Left lung (tissue), 10 donors: ENCODE results near the gene MRPL19. TPM values are rescaled to one million over a fixed set of nuclear protein-coding genes. Genes with fewer than 3 reads are reported as not detected.
A peak's percentile ranks its signal among the peaks of the same experiment; 100 is the strongest.

ENCODE experiments used
- ATAC-seq: fragments of 200-7000 bp; cut with Tn5 transposase; one replicate; pipeline ENCODE4 v1.9.1; 2020; ENCODE audit warnings: moderate library complexity
- DNase-seq, 4 donors: peaks; one replicate each; pipeline ENCODE4 v3.0.0-alpha.2; 2013 to 2020
- H3K27ac ChIP-seq, 2 donors: fragments of 200-600 bp; sonication (generic) in 1 of 2; one replicate each; pipeline versions ENCODE4 v1.5.0 to v1.8.0; 2020 to 2021
- H3K27me3 ChIP-seq, 2 donors: fragments of 200-600 bp; sonication (generic) in 1 of 2; one replicate each; pipeline versions ENCODE4 v1.5.0 to v1.8.0; 2020 to 2021
- H3K36me3 ChIP-seq, 2 donors: fragments of 200-600 bp; sonication (generic) in 1 of 2; one replicate each; pipeline versions ENCODE4 v1.5.0 to v1.8.0; 2020 to 2021
- H3K4me1 ChIP-seq, 2 donors: fragments of 200-600 bp; one replicate each; pipeline ENCODE4 v1.8.0; 2021
- H3K4me3 ChIP-seq, 2 donors: fragments of 200-600 bp; sonication (generic) in 1 of 2; one replicate each; pipeline versions ENCODE4 v1.5.0 to v1.8.0; 2020 to 2021; ENCODE audit warnings: mild to moderate bottlenecking in 1 of 2
- H3K9me3 ChIP-seq, 2 donors: fragments of 200-600 bp; sonication (generic) in 1 of 2; one replicate each; pipeline versions ENCODE4 v1.5.0 to v1.8.0; 2020 to 2021
- intact Hi-C, 2 donors: fragments of 100-400 bp; cut with DNase I; formaldehyde crosslinking; loops; one replicate each; pipeline versions ENCODE4 v1.11.2 to v1.14.2; 2022
- polyA plus RNA-seq, 6 donors: library from polyadenylated mRNA; unstranded; fragments of 120-200 nt; gene quantifications; one replicate each; pipeline ENCODE4 v1.2.1, GENCODE V29; 2013; ENCODE audit not compliant: insufficient read length in 6 of 6
- total RNA-seq, 2 donors: library from RNA; stranded (reverse); fragmentation: NEBNext Ultra II Directional; extraction: Animal tissue kit (Norgen Biotek cat#: 25700); gene quantifications; one replicate each; pipeline ENCODE4 v1.2.1, GENCODE V29; 2021
- TF ChIP-seq, protein P1 (sequence below), 2 donors: fragments of 200-600 bp; sonication (generic) in 1 of 2; IDR thresholded peaks; one replicate each; pipeline versions ENCODE4 v1.5.0 to v1.8.0; 2021; ENCODE audit warnings: antibody characterized with exemption in 2 of 2
- donor health status: DM: no; HTN: yes; CAD: no.
- donor health status: DM: no; HTN: no; CAD: no.

MRPL19 gene
- total and polyA plus RNA-seq, 8 donors: 45.9 to 57.6 (median 52.4) TPM

DNA sequence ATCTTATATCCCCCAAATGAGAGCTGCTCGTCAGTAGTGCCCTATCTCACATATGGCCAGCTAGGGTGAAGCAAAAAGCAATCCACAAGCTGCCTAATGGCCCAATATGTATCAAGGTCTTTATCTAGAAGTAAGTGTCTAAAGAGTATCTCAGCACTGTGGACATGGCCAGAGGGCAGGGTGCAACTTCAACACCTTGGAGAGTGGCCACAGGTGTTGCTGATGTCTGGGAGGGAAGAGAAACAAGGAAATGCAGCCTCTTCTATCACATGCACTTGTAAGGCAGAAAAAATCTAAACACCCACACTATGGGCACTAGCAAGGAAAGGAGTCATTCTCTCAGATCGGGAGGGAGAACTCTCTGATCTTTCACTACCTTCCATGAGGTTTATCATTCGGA is 23.7 kb upstream of the MRPL19 start:
- no peak overlapping the region for H3K4me3 ChIP-seq
- ATAC-seq (no peak), DNase-seq (no peak)
- TF ChIP-seq, protein P1, sequence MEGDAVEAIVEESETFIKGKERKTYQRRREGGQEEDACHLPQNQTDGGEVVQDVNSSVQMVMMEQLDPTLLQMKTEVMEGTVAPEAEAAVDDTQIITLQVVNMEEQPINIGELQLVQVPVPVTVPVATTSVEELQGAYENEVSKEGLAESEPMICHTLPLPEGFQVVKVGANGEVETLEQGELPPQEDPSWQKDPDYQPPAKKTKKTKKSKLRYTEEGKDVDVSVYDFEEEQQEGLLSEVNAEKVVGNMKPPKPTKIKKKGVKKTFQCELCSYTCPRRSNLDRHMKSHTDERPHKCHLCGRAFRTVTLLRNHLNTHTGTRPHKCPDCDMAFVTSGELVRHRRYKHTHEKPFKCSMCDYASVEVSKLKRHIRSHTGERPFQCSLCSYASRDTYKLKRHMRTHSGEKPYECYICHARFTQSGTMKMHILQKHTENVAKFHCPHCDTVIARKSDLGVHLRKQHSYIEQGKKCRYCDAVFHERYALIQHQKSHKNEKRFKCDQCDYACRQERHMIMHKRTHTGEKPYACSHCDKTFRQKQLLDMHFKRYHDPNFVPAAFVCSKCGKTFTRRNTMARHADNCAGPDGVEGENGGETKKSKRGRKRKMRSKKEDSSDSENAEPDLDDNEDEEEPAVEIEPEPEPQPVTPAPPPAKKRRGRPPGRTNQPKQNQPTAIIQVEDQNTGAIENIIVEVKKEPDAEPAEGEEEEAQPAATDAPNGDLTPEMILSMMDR (IDR thresholded peaks at IDR 0.05): no peak
- H3K27me3 ChIP-seq: no peaks in the 10 kb centered on the region
- intact Hi-C loops: no loop called here
- H3K27ac ChIP-seq: no peak overlapping the region
- H3K9me3 ChIP-seq: no peaks in the 10 kb centered on the region
- H3K36me3 ChIP-seq: no peaks in the 10 kb centered on the region
- H3K4me1 ChIP-seq: no peaks in the 10 kb centered on the region

DNA sequence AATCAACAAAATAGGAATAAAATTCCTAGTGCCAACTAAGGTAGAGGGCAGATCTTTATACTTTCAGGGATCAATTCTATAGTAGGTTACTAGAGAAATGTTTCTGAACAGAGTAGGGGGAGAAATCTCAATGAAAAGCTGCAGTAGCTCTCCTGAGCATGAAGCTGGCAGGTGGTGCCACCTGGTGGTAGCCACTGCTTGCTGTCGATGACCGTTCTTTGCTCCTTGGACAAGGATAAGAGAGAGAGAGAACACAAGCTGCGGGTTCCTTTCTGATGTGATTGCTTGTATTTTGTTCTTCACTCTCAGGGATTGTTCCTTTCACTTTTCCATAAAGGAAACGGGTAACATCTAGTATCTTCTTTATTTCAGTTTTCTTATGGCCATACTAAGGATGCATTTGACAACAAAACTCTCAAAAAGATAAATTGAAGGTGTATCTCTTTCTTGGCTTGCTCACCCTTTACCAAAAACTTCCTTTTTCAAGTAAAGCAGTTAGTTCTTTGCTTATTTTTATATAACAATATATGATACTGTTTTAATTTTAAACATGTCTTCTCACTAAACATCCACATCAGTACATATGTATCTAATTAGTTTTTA is 18.6 kb upstream of the MRPL19 start:
- Histone ChIP-seq H3K27me3 (no peaks in the 10 kb centered on the region), H3K36me3 (no peaks in the 10 kb centered on the region), H3K9me3 (no peaks in the 10 kb centered on the region), H3K4me1 (no peaks in the 10 kb centered on the region), H3K4me3 (no peak overlapping the region), H3K27ac (no peak overlapping the region)
- ATAC-seq (peak; percentile 91), DNase-seq (peak; percentile 59 to 87 (median 75))
- intact Hi-C loops: no loop called here
- TF ChIP-seq, protein P1 (IDR thresholded peaks at IDR 0.05): peak; percentile 81 to 83

DNA sequence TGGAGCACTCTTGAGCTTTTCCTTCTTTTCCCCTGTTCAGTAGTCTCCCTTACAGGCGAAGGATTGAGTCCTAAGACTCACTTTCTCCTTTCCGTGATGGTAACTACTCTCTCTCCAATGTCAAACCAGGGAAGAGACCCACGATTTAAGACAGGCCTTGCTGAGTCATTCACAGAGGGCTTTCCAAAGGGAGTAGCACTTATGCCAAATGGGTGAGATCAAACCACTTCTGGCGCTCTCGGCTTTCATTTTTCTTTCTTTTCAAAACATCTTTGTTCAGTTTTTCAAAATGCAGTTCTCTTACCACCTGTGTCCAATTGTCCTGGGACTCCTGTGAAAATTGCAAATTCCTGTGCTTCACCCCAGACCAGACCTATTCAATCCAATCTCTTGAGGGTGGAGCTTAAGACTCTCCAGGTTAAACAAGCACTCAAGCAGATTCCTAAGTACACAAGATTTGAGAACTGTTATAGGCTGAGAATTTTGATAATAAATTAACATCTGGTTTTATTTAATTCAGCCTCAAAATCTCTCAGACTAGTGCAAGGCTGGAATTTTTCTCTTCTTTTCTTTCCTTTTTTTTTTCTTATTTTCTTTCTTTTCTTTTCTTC is 14.4 kb upstream of the MRPL19 start:
- Histone ChIP-seq H3K27me3 (peaks cover 0 to 3% of the 10 kb centered on the region in 2 donors), H3K27ac (no peak overlapping the region), H3K9me3 (no peaks in the 10 kb centered on the region), H3K4me1 (no peaks in the 10 kb centered on the region), H3K4me3 (no peak overlapping the region), H3K36me3 (no peaks in the 10 kb centered on the region)
- ATAC-seq: peak; percentile 81
- intact Hi-C loops: no loop called here
- DNase-seq: no peak
- TF ChIP-seq, protein P1 (IDR thresholded peaks at IDR 0.05): no peak

DNA sequence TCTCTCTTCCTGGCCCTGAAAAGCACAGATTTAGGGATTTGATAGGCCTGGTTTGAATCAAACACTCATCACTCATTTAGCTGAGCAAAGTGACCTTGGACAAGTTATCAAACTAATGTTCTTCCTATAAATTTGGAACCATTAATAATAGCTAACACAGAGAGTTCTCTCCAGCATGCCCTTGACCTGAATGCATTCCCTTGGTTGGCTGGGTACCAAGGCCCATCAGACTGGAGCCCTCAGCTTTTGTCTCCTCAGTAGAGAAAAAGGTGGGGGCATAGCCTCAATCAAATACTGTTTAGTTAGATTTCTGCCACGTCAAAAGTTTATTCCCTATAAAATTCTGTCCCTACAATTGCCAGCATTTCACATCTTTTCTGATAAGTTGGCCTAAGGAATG is 13.8 kb upstream of the MRPL19 start:
- ATAC-seq: no peak
- Histone ChIP-seq H3K27ac (no peak overlapping the region), H3K36me3 (no peaks in the 10 kb centered on the region), H3K9me3 (no peaks in the 10 kb centered on the region), H3K27me3 (peaks cover 0 to 7% of the 10 kb centered on the region in 2 donors), H3K4me3 (no peak overlapping the region), H3K4me1 (no peaks in the 10 kb centered on the region)
- intact Hi-C loops: no loop called here
- DNase-seq: no peak
- TF ChIP-seq, protein P1 (IDR thresholded peaks at IDR 0.05): no peak

DNA sequence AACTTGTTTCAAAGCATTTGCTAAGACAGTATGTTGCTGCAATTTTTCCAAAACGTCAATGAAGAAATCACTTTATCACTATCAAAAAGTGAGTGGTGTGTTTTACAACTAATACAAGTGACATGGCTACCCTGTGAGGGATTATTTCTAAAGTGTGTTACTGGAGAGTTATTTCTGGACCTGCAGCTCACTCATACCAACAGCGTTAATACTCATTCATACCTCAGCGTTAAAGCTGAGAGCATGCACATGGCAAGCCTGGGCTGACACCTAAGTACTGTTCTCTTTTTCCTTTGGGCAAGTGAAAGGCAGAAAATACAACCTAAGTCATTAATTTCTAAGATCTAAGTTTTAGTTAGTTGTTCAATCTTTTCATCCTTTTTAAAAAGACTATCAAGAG is 13.0 kb upstream of the MRPL19 start:
- Histone ChIP-seq H3K4me3 (no peak overlapping the region), H3K4me1 (no peaks in the 10 kb centered on the region), H3K36me3 (no peaks in the 10 kb centered on the region), H3K27ac (no peak overlapping the region), H3K27me3 (peaks cover 0 to 7% of the 10 kb centered on the region in 2 donors), H3K9me3 (no peaks in the 10 kb centered on the region)
- TF ChIP-seq, protein P1 (IDR thresholded peaks at IDR 0.05): no peak
- intact Hi-C loops: no loop called here
- no peak for ATAC-seq
- DNase-seq: no peak
